H1 (cell line): ENCODE results near the gene STX8. TPM values are rescaled to one million over a fixed set of nuclear protein-coding genes. Genes with fewer than 3 reads are reported as not detected.

Experiments used
- CTCF ChIA-PET: fragments of 300-600 bp; sonication (Branson Sonifier 250); formaldehyde crosslinking; loops from one replicate; lab custom pipeline; 2021; ENCODE audit not compliant: partially characterized antibody; lab: Charles Lee
- POLR2A ChIA-PET: fragments of 300-600 bp; sonication (Branson Sonifier 250); formaldehyde crosslinking; loops from one replicate; lab custom pipeline; 2021; ENCODE audit warnings: inconsistent platforms; ENCODE audit not compliant: partially characterized antibody; lab: Charles Lee
- DNase-seq, 2 experiments: peaks; one replicate each; pipeline versions ENCODE4 v3.0.0 to v3.0.0-alpha.2; 2010 to 2022; ENCODE audit warnings: low spot score in 2 of 2, low read depth in 1 of 2, mixed read lengths in 1 of 2
- FAIRE-seq: peaks from 2 replicates; lab custom pipeline; 2011; peaks lifted over from hg19 to GRCh38; lab: Jason Lieb, UNC
- H2AFZ ChIP-seq: 2 replicates; pipeline ENCODE4 v1.8.1; 2012; ENCODE audit warnings: low read length, inconsistent platforms
- H2AK5ac ChIP-seq: 2 replicates; pipeline ENCODE4 v1.6.1; 2013; ENCODE audit warnings: low read depth, low read length
- H2BK120ac ChIP-seq: replicated peaks from 2 replicates; pipeline ENCODE3; 2013; ENCODE audit warnings: low read depth, low read length, inconsistent platforms
- H2BK12ac ChIP-seq: 2 replicates; pipeline ENCODE4 v1.6.1; 2013; ENCODE audit warnings: low read depth, low read length
- H2BK15ac ChIP-seq: 2 replicates; pipeline ENCODE4 v1.6.1; 2013; ENCODE audit warnings: low read length
- H2BK20ac ChIP-seq: 2 replicates; pipeline ENCODE4 v1.6.1; 2013; ENCODE audit warnings: low read length
- H2BK5ac ChIP-seq: 2 replicates; pipeline ENCODE4 v1.6.1; 2013; ENCODE audit warnings: low read depth, low read length
- H3K14ac ChIP-seq: 2 replicates; pipeline ENCODE4 v1.6.1; 2013; ENCODE audit warnings: inconsistent platforms; ENCODE audit not compliant: insufficient read length
- H3K18ac ChIP-seq: 2 replicates; pipeline ENCODE4 v1.6.1; 2013; ENCODE audit warnings: low read length; ENCODE audit errors: extremely low read depth
- H3K23ac ChIP-seq: 2 replicates; pipeline ENCODE4 v1.6.1; 2013; ENCODE audit warnings: inconsistent platforms; ENCODE audit not compliant: insufficient read length
- H3K23me2 ChIP-seq: 2 replicates; pipeline ENCODE4 v1.6.1; 2013; ENCODE audit warnings: low read depth, low read length
- H3K27ac ChIP-seq: 2 replicates; pipeline ENCODE4 v1.6.1; 2011; ENCODE audit warnings: low read depth, low read length, inconsistent platforms
- H3K27me3 ChIP-seq, 4 experiments: replicated peaks in 1 of 4; 1 replicate in 1 of 4; 2 replicates in 3 of 4; pipeline versions ENCODE4 v1.6.1 to v1.8.1; 2011 to 2013; ENCODE audit warnings: low read length in 3 of 4, mild to moderate bottlenecking in 3 of 4, inconsistent platforms in 2 of 4, mixed read lengths in 2 of 4, moderate library complexity in 1 of 4; ENCODE audit not compliant: control insufficient read depth in 3 of 4, insufficient read depth in 3 of 4; ENCODE audit errors: extremely low read depth in 1 of 4
- H3K36me3 ChIP-seq, 4 experiments: 2 replicates each; pipeline versions ENCODE4 v1.6.1 to v1.8.1; 2011 to 2013; ENCODE audit warnings: mild to moderate bottlenecking in 4 of 4, low read length in 3 of 4, moderate library complexity in 2 of 4, control low read depth in 1 of 4, inconsistent platforms in 1 of 4; ENCODE audit not compliant: insufficient read depth in 4 of 4, control insufficient read depth in 2 of 4
- H3K4ac ChIP-seq: replicated peaks from 2 replicates; pipeline ENCODE3; 2013; ENCODE audit warnings: low read length, low read depth, mixed read lengths, inconsistent platforms; ENCODE audit not compliant: insufficient read length
- H3K4me1 ChIP-seq, 4 experiments: replicated peaks in 1 of 4; 1 replicate in 1 of 4; 2 replicates in 3 of 4; pipeline versions ENCODE4 v1.6.1 to v1.8.1; 2011 to 2013; ENCODE audit warnings: low read length in 3 of 4, inconsistent platforms in 2 of 4, mixed read lengths in 1 of 4; ENCODE audit not compliant: insufficient read depth in 4 of 4, control insufficient read depth in 3 of 4
- H3K4me2 ChIP-seq, 2 experiments: 2 replicates each; pipeline versions ENCODE4 v1.6.1 to v1.8.1; 2011 to 2013; ENCODE audit warnings: low read depth in 2 of 2, low read length in 2 of 2, control low read depth in 1 of 2, inconsistent platforms in 1 of 2, mild to moderate bottlenecking in 1 of 2; ENCODE audit not compliant: insufficient read depth in 1 of 2
- H3K4me3 ChIP-seq, 4 experiments: fragments of 200-600, 300-600 bp in 1 of 4; sonication (generic), shearing (Covaris generic), sonication (Bioruptor Twin) in 1 of 4; 2 replicates each; pipeline versions ENCODE4 v1.5.1 to v1.8.1; 2011 to 2016; ENCODE audit warnings: low read length in 4 of 4, low read depth in 3 of 4, control low read depth in 2 of 4, inconsistent platforms in 2 of 4, mild to moderate bottlenecking in 2 of 4, mixed read lengths in 1 of 4, moderate library complexity in 1 of 4; ENCODE audit not compliant: insufficient read depth in 2 of 4; ENCODE audit errors: extremely low read depth in 1 of 4
- H3K56ac ChIP-seq: replicated peaks from 2 replicates; pipeline ENCODE3; 2013; ENCODE audit warnings: low read depth, mild to moderate bottlenecking, mixed read lengths, low read length, inconsistent platforms; ENCODE audit not compliant: insufficient read length
- H3K79me1 ChIP-seq: 2 replicates; pipeline ENCODE4 v1.6.1; 2013; ENCODE audit warnings: low read depth, low read length, control low read depth
- H3K79me2 ChIP-seq, 2 experiments: 2 replicates each; pipeline versions ENCODE4 v1.6.1 to v1.8.1; 2012 to 2013; ENCODE audit warnings: low read length in 2 of 2, mild to moderate bottlenecking in 2 of 2, inconsistent platforms in 1 of 2; ENCODE audit not compliant: insufficient read depth in 2 of 2, control insufficient read depth in 1 of 2
- H3K9ac ChIP-seq, 4 experiments: replicated peaks in 1 of 4; 1 replicate in 1 of 4; 2 replicates in 3 of 4; pipeline versions ENCODE4 v1.6.1 to v1.8.1; 2011 to 2013; ENCODE audit warnings: low read depth in 3 of 4, low read length in 3 of 4, control low read depth in 2 of 4, mild to moderate bottlenecking in 2 of 4, moderate library complexity in 2 of 4, inconsistent platforms in 1 of 4; ENCODE audit errors: extremely low read depth in 1 of 4
- H3K9me3 ChIP-seq, 2 experiments: 2 replicates each; pipeline versions ENCODE4 v1.6.1 to v1.8.1; 2012 to 2013; ENCODE audit warnings: mild to moderate bottlenecking in 2 of 2, moderate library complexity in 2 of 2, control low read depth in 1 of 2, inconsistent platforms in 1 of 2, low read depth in 1 of 2, low read length in 1 of 2, mixed read lengths in 1 of 2; ENCODE audit not compliant: insufficient read depth in 2 of 2
- H4K20me1 ChIP-seq, 2 experiments: replicated peaks in 1 of 2; 2 replicates each; pipeline versions ENCODE3 to v1.8.1; 2011 to 2013; ENCODE audit warnings: inconsistent platforms in 2 of 2, low read length in 2 of 2, mild to moderate bottlenecking in 1 of 2; ENCODE audit not compliant: insufficient read depth in 2 of 2, control insufficient read depth in 1 of 2
- H4K5ac ChIP-seq: 2 replicates; pipeline ENCODE4 v1.6.1; 2013; ENCODE audit warnings: low read length, low read depth, mixed read lengths, inconsistent platforms; ENCODE audit not compliant: insufficient read length
- H4K8ac ChIP-seq: 2 replicates; pipeline ENCODE4 v1.8.0; 2013; ENCODE audit warnings: mild to moderate bottlenecking, moderate library complexity, low read length, inconsistent platforms; ENCODE audit not compliant: insufficient read depth; ENCODE audit errors: extremely low read depth
- H4K91ac ChIP-seq: replicated peaks from 2 replicates; pipeline ENCODE3; 2013; ENCODE audit warnings: low read length, mixed read lengths, inconsistent platforms; ENCODE audit not compliant: insufficient read length
- BACH1 ChIP-seq: IDR thresholded peaks from 2 replicates; pipeline ENCODE4 v1.6.1; 2012; ENCODE audit warnings: low read length, improper control_type of control experiment
- BCL11A ChIP-seq, 2 experiments: IDR thresholded peaks; one replicate each; pipeline ENCODE4 v1.6.1; 2011; ENCODE audit warnings: low read depth in 2 of 2, low read length in 2 of 2, mild to moderate bottlenecking in 2 of 2
- CBX5 ChIP-seq: fragments of 300-800, 300-1000 bp; sonication (generic); IDR thresholded peaks from 2 replicates; pipeline ENCODE4 v1.7.1; 2016; ENCODE audit warnings: antibody characterized with exemption, low read length, low read depth
- CHD1 ChIP-seq: IDR thresholded peaks from 2 replicates; pipeline ENCODE4 v1.6.1; 2012; ENCODE audit warnings: low read depth, low read length, improper control_type of control experiment
- KDM5A ChIP-seq: fragments of 200-600 bp; IDR thresholded peaks from 2 replicates; pipeline ENCODE4 v1.7.1; 2012; ENCODE audit warnings: mild to moderate bottlenecking, low read length, inconsistent platforms, mixed read lengths
- POLR2A ChIP-seq, 2 experiments: IDR thresholded peaks; 1 replicate in 1 of 2; 2 replicates in 1 of 2; pipeline ENCODE4 v1.6.1; 2011; ENCODE audit warnings: low read depth in 2 of 2, low read length in 2 of 2, mild to moderate bottlenecking in 2 of 2; ENCODE audit errors: control extremely low read depth in 1 of 2
- SAP30 ChIP-seq: fragments of 300-600 bp; sonication (generic); IDR thresholded peaks from 2 replicates; pipeline ENCODE4 v1.7.1; 2012; ENCODE audit warnings: low read length, moderate library complexity, mild to moderate bottlenecking, inconsistent platforms; ENCODE audit not compliant: insufficient read depth, insufficient replicate concordance
- SP4 ChIP-seq: IDR thresholded peaks from 2 replicates; pipeline ENCODE4 v1.6.1; 2012; ENCODE audit warnings: low read length, inconsistent platforms
- ZNF274 ChIP-seq: IDR thresholded peaks from 2 replicates; pipeline ENCODE4 v1.7.0; 2012; ENCODE audit warnings: low read length, borderline replicate concordance; ENCODE audit errors: extremely low read depth
- WGBS, 2 experiments: shearing (Covaris generic) in 1 of 2; methylation state at CpG; one replicate each; pipeline versions ENCODE4 v1.1.6 to v1.1.7; 2013 to 2015; ENCODE audit warnings: low lambda C conversion rate in 2 of 2, mixed read lengths in 2 of 2, inconsistent platforms in 1 of 2, low coverage in 1 of 2, missing lambda C conversion rate in 1 of 2; ENCODE audit not compliant: insufficient replicate concordance in 2 of 2, insufficient coverage in 1 of 2, insufficient read length in 1 of 2; ENCODE audit errors: extremely low coverage in 1 of 2, missing lambda C conversion rate in 1 of 2; 5-methylcytosine and 5-hydroxymethylcytosine counted together
- polyA plus RNA-seq, 7 experiments: library from polyadenylated mRNA; depleted of rRNA in 3 of 7; stranded (reverse) in 5 of 7; unstranded in 2 of 7; fragments of >200 nt in 5 of 7; fragments of 200-250 nt in 2 of 7; gene quantifications; 1 replicate in 5 of 7; 2 replicates in 1 of 7; 4 replicates in 1 of 7; pipeline versions ENCODE4 v1.2.1 to v1.2.3, GENCODE V29; 2011 to 2013; ENCODE audit warnings: missing spikeins in 2 of 7, mixed read lengths in 2 of 7
- total RNA-seq: library from RNA; stranded (reverse); fragmentation: NEBNext Ultra II Directional; extraction: Animal tissue kit (Norgen Biotek cat#: 25700); gene quantifications from 2 replicates; pipeline ENCODE4 v1.2.1, GENCODE V29; 2021

Gene STX8
- total and polyA plus RNA-seq, 2 of the 8 experiments (the other 6 are each of a cell fraction or from before 2014, with no cell fraction given) = 22.8 to 42.5 TPM

DNA sequence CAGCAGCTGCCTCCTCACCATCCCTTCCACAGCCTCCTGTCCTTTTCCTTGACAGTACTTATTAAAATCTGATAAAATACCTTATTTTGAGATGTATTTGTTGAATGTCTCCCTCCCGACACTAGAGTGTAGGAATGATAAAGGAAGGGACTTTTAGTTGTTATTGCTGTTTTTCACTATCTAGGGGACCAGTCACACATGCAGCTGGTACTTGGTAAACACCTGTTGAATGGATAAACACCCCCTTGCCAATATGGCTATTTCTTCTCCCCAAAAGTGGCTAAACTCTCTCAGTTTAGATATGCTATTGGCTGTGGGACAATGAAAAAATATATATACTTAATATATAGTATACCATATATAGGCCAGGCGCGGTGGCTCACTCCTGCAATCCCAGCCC, 96.7 kb downstream of the STX8 start:
- H2AK5ac ChIP-seq = no peak overlapping the region
- H3K4me1 ChIP-seq = peaks cover 0 to 5% (median 1%) of the 10 kb centered on the region in 4 experiments; a peak in 2 of 7 replicates
- H3K23ac ChIP-seq = no peak overlapping the region
- H3K9ac ChIP-seq = no peak overlapping the region
- H4K20me1 ChIP-seq = no peaks in the 10 kb centered on the region
- no peaks in the 10 kb centered on the region for H3K9me3 ChIP-seq
- H2BK120ac ChIP-seq = no peak overlapping the region
- no peak overlapping the region for H2BK12ac ChIP-seq
- 92% methylated on average over 3 of the region's 3 CpGs; no CpG with 5 or more reads in 1 of the 2 experiments for WGBS, 2 experiments
- ChIA-PET CTCF (interaction anchor here (0.5 to 1.7 kb wide), 2 partner anchors 11 to 115 kb away, joined by 4 to 5 read pairs; no protein-coding TSS in a partner anchor), POLR2A (no interaction called here)
- no peak overlapping the region for H3K18ac ChIP-seq
- no peak overlapping the region for H4K5ac ChIP-seq
- H3K23me2 ChIP-seq = no peaks in the 10 kb centered on the region
- DNase-seq (no peak), FAIRE-seq (no peak)
- H3K79me2 ChIP-seq = no peaks in the 10 kb centered on the region
- H3K4ac ChIP-seq = no peak overlapping the region
- H3K4me2 ChIP-seq = no peak overlapping the region
- no peak overlapping the region for H4K91ac ChIP-seq
- no peak overlapping the region for H2BK15ac ChIP-seq
- H3K36me3 ChIP-seq = no peaks in the 10 kb centered on the region
- H3K27me3 ChIP-seq = no peaks in the 10 kb centered on the region
- no peak overlapping the region for H3K4me3 ChIP-seq
- no peak overlapping the region for H3K56ac ChIP-seq
- TF ChIP-seq KDM5A (no peak), CHD1 (no peak), SP4 (no peak), ZNF274 (no peak), POLR2A (IDR thresholded peaks at IDR 0.05; ENCODE audit: control extremely low read depth in 1 of 2, low read depth in 2 of 2, low read length in 2 of 2) (no peak), BCL11A (IDR thresholded peaks at IDR 0.05; ENCODE audit: low read depth in 2 of 2, low read length in 2 of 2) (no peak), BACH1 (no peak), SAP30 (no peak), CBX5 (no peak)
- H2BK20ac ChIP-seq = no peak overlapping the region
- no peak overlapping the region for H2BK5ac ChIP-seq
- H4K8ac ChIP-seq = no peak overlapping the region
- no peak overlapping the region for H3K14ac ChIP-seq
- H2AFZ ChIP-seq = no peak overlapping the region
- no peaks in the 10 kb centered on the region for H3K79me1 ChIP-seq
- H3K27ac ChIP-seq = no peak overlapping the region
